Activated naive CD4-positive, alpha-beta T cell treated with anti-CD3 and anti-CD28 coated beads for 36 hours (primary cell): ENCODE measurements around the gene COL10A1. TPM values are rescaled to one million over a fixed set of nuclear protein-coding genes. Genes with fewer than 3 reads are reported as not detected.

ENCODE experiments used
- CTCF ChIA-PET: fragments of 350-600 bp; sonication (Branson Sonifier 250); formaldehyde crosslinking; loops from one replicate; lab custom pipeline; 2021; ENCODE audit warnings: antibody characterized with exemption; lab: Charles Lee
- DNase-seq: peaks from one replicate; pipeline ENCODE4 v3.0.0-alpha.2; 2020
- H3K27ac Mint-ChIP-seq: one replicate; pipeline ENCODE4 v1.8.0; 2021; ENCODE audit warnings: mild to moderate bottlenecking, mixed read lengths
- H3K27me3 Mint-ChIP-seq: one replicate; pipeline ENCODE4 v1.8.0; 2021; ENCODE audit warnings: low read depth, mixed read lengths
- H3K36me3 Mint-ChIP-seq: one replicate; pipeline ENCODE4 v1.8.0; 2021; ENCODE audit warnings: low read depth, mixed read lengths
- H3K4me1 Mint-ChIP-seq: one replicate; pipeline ENCODE4 v1.8.0; 2021; ENCODE audit warnings: low read depth, mixed read lengths
- H3K4me3 Mint-ChIP-seq: one replicate; pipeline ENCODE4 v1.8.0; 2021; ENCODE audit warnings: mild to moderate bottlenecking, moderate library complexity, mixed read lengths
- H3K9me3 Mint-ChIP-seq: one replicate; pipeline ENCODE4 v1.8.0; 2021; ENCODE audit warnings: mixed read lengths
- intact Hi-C: fragments of 100-400 bp; cut with micrococcal nuclease; formaldehyde crosslinking; loops from one replicate; pipeline ENCODE4 v1.15.1; 2023
- total RNA-seq, 2 experiments: library from RNA; stranded (reverse); gene quantifications; one replicate each; pipeline ENCODE4 v1.2.3, GENCODE V29; 2021

COL10A1 gene
- total RNA-seq, 2 experiments from 2014 or later = not detected

GRCh38 chr6:116073765-116074440, 52.0 kb downstream of the COL10A1 start:
- H3K9me3 Mint-ChIP-seq = no peaks in the 10 kb centered on the region
- H3K27me3 Mint-ChIP-seq = no peaks in the 10 kb centered on the region
- no peak overlapping the region for H3K4me3 Mint-ChIP-seq
- no peaks in the 10 kb centered on the region for H3K36me3 Mint-ChIP-seq
- intact Hi-C loops = loop anchor here (2.0 kb wide), 1 partner anchor 63 kb away; no protein-coding TSS in a partner anchor
- H3K4me1 Mint-ChIP-seq = peaks cover 3% of the 10 kb centered on the region
- CTCF ChIA-PET = no interaction called here
- DNase-seq = no peak
- H3K27ac Mint-ChIP-seq = no peak overlapping the region

GRCh38 chr6:116072368-116072767, 53.6 kb downstream of the COL10A1 start:
- no peak overlapping the region for H3K4me3 Mint-ChIP-seq
- no peaks in the 10 kb centered on the region for H3K36me3 Mint-ChIP-seq
- H3K9me3 Mint-ChIP-seq = no peaks in the 10 kb centered on the region
- CTCF ChIA-PET = interaction anchor here (0.6 kb wide), 1 partner anchor 47 kb away, joined by 3 read pairs; no protein-coding TSS in a partner anchor
- intact Hi-C loops = loop anchor here (2.0 kb wide), 1 partner anchor 62 kb away; no protein-coding TSS in a partner anchor
- H3K27ac Mint-ChIP-seq = no peak overlapping the region
- DNase-seq = no peak
- H3K27me3 Mint-ChIP-seq = no peaks in the 10 kb centered on the region
- H3K4me1 Mint-ChIP-seq = peaks cover 3% of the 10 kb centered on the region

- no peaks in the 10 kb centered on the region for H3K9me3 Mint-ChIP-seq
- peaks cover 3% of the 10 kb centered on the region for H3K4me1 Mint-ChIP-seq
- H3K27me3 Mint-ChIP-seq = no peaks in the 10 kb centered on the region
- DNase-seq = no peak
- H3K4me3 Mint-ChIP-seq = no peak overlapping the region
- H3K27ac Mint-ChIP-seq = no peak overlapping the region
- CTCF ChIA-PET = no interaction called here
- no peaks in the 10 kb centered on the region for H3K36me3 Mint-ChIP-seq
- intact Hi-C loops = no loop called here
Measured at GRCh38 chr6:116070616-116071389, 55.1 kb downstream of the COL10A1 start.

GRCh38 chr6:116070101-116070500, 55.8 kb downstream of the COL10A1 start:
- H3K27ac Mint-ChIP-seq = no peak overlapping the region
- DNase-seq = no peak
- no peaks in the 10 kb centered on the region for H3K9me3 Mint-ChIP-seq
- peaks cover 3% of the 10 kb centered on the region for H3K4me1 Mint-ChIP-seq
- H3K36me3 Mint-ChIP-seq = no peaks in the 10 kb centered on the region
- H3K27me3 Mint-ChIP-seq = no peaks in the 10 kb centered on the region
- H3K4me3 Mint-ChIP-seq = no peak overlapping the region
- intact Hi-C loops = no loop called here
- CTCF ChIA-PET = interaction anchor here (0.7 kb wide), 1 partner anchor 40 kb away, joined by 4 read pairs; no protein-coding TSS in a partner anchor

Other genes with a start within 250 kb of the COL10A1 start
- gene FRK, start 65.2 kb downstream of the COL10A1 start, total RNA-seq = not detected
- 10 to 100 TPM; 59.7 to 62.6 TPM for gene NT5DC1, start 25.3 kb downstream of the COL10A1 start, total RNA-seq
- 1 to 10 TPM; 7.8 to 8.0 TPM for gene TSPYL4, start 127.9 kb upstream of the COL10A1 start, total RNA-seq
- 10 to 100 TPM; 33.4 to 34.7 TPM for gene TSPYL1, start 153.8 kb upstream of the COL10A1 start, total RNA-seq
- gene DSE, start 244.8 kb upstream of the COL10A1 start, total RNA-seq = 1 to 10 TPM; 2.1 to 3.2 TPM